HG02970 (cell line): Measurements from ENCODE around the gene XRCC5.
"Not testable (repeated sequence)": the region's sequence is repeated elsewhere in the genome, so short reads cannot be mapped to it uniquely, and the experiment has no call there.

Experiments used
- ATAC-seq: cut with Tn5 transposase; IDR thresholded peaks from one replicate; pipeline ENCODE4 v1.9.1; 2021; ENCODE audit warnings: mild to moderate bottlenecking, moderate library complexity, moderate number of reproducible peaks; ENCODE audit not compliant: unreplicated experiment, low FRiP score

The XRCC5 gene

GRCh38 chr2:216108967-216109921 is at the start of gene XRCC5:
Gene XRCC5, plus strand, starts transcription at chr2:216109348. Its CDS starts 89 bp downstream, at chr2:216109437.
- peak; percentile 57 for ATAC-seq

DNA sequence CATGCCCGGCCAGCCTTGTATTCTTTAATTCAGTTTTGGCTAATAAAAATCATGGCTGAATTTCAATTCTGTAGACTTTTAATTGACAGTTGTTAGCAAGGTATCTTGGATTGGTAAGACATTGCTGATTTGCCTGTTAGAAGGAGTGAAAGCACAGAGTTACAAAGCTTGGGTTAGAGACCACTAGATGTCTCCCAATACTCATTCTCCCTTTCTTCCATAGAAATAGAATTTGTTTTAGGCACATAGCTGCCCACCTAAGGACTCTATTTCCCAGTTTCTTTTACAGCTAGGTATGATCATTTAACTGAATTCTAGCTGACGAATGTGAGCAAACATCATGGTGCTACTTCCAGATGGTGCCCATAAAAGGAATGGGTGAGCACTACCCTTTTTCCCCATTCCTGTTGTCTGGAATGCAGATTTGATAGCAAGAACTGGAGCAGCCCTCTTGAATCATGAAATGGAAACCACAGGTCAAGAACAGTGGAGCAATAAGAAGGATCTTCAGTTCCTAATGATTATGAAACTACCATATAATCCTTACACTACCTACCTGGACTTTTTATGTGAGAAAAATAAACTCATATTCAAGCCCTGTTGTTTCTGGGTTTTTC is 45.0 kb upstream of the XRCC5 start:
- no peak for ATAC-seq

GRCh38 chr2:216064665-216065064 is 44.5 kb upstream of the XRCC5 start:
- no peak for ATAC-seq

GRCh38 chr2:216066230-216066629 is 42.9 kb upstream of the XRCC5 start:
- no peak for ATAC-seq

DNA sequence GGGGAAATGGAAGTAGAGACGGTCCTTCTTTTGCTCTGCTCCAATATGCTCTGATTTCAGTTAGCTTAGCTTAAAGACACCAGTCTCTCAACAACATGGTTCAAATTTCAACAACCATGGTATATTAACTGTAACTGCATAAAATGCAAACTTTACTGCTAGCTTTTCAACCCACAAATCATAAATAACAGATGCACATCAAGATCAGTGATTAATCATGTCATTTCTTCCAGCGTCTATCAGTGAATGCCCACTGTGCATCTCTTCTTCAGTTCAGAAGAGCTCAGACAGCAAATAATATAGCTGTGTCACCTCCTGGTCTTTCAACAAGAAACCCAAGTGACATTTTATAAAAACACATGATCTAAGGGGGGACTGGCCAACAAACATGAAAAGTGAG is 40.1 kb upstream of the XRCC5 start:
- no peak for ATAC-seq

GRCh38 chr2:216070195-216070594 is 39.0 kb upstream of the XRCC5 start:
- ATAC-seq = no peak

DNA sequence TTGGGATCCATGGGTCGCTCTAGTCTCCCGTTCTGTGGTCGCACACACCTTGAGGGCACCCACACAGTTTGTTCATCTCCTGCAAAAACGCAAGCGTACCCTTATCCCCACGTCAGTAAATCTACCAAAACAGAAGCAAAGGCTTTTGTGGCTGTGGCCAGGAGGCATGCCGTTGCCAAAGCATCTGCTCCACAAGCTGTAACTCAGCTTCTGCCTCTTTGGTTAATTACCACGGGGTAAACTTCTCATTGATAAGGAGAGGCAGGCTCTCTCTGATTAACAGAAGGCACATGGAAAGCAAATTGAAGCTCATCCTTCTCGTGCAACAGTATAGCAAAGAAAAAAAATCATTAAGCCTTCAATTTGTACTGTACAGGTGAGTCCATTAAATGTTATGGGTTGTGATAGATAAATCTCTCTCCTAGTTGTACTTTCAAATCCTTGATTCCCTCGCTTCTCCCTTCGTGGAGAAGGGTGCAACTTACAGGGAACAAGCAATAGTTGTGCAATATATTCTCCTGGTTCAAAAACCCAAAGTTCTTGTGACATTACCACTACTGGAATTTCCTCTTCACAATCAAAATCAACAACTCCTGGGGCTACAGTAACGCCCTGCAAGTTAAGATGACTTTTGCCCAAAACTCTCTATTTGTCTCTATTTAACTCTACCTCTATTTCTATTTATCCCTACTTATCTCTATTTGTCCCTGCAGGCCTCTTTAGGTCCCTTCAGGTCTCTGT is 37.9 kb upstream of the XRCC5 start:
- ATAC-seq = no peak

GRCh38 chr2:216072473-216072872 is 36.7 kb upstream of the XRCC5 start:
- no peak for ATAC-seq

GRCh38 chr2:216073773-216074172 is 35.4 kb upstream of the XRCC5 start:
- ATAC-seq = no peak

GRCh38 chr2:216074380-216074779 is 34.8 kb upstream of the XRCC5 start:
- no peak for ATAC-seq

- ATAC-seq = no peak
These were observed 34.4 kb upstream of the XRCC5 start for GRCh38 chr2:216074794-216075193.

DNA sequence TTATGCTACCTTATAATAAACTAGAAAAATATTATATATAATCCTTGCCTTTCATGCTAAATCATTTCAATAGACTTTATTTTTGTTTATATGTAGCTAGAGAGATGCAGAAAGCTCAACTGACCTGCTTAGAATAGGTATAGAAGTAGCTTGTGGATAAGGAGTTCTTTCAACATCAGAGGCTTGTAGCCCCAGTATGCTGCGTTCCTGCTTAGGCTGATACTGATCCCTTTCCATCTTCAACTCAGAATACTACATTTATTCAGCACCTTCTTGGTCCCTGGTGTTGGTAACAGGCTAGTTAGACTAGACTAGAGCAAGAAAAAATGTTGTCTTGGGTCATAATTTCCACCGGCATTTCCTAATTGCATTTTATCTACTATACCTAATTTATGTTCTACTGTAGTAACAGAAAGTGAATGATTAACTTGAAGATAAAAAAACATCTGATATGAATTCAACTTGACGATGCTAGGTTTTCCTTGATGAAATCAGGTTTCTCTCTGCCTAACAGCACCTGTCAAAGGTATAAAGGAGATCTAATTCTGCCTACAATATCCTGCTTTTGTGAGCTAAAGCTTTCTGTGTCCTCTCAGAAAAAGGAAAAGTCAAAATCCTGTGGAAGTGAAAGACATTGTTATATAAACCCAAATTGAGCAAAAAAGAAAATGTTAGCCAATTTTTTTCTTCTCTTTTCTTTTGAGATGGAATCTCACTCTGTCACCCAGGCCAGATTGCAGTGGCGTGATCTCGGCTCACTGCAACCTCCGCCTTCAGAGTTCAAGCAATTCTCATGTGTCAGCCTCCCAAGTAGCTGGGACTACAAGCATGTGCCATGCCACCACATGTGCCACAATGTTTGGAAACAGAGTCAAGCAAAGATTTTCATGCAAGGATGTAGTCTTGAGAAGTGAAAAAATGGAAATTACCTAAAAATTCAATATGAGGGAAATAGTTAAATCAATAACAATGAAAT is 33.4 kb upstream of the XRCC5 start:
- ATAC-seq = no peak

GRCh38 chr2:216078776-216079175 is 30.4 kb upstream of the XRCC5 start:
- no peak for ATAC-seq

DNA sequence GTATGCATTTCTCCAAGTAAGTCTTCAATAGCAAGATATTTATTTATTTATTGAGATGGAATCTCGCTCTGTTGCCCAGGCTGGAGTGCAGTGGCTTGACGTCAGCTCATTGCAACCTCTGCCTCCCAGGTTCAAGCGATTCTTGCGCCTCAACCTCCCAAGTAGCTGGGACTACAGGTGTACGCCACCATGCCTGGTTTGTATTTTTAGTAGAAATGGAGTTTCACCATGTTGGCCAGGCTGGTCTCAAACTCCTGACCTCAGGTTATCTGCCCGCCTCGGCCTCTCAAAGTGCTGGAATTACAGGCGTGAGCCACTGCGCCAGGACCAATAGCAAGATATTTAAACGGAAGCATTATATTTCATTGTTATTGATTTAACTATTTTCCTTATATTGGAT is 29.1 kb upstream of the XRCC5 start:
- ATAC-seq = not testable (repeated sequence)

GRCh38 chr2:216081012-216081411 is 28.1 kb upstream of the XRCC5 start:
- no peak for ATAC-seq

- ATAC-seq = peak; percentile 86
These were observed 27.5 kb upstream of the XRCC5 start, which contains the start of the genes PECR and TMEM169 for GRCh38 chr2:216081487-216082116. Gene PECR, minus strand, starts transcription at chr2:216081809. Its CDS starts 68 bp downstream, at chr2:216081741. Gene TMEM169, plus strand, starts transcription at chr2:216081919. Its CDS starts 14,045 bp downstream, at chr2:216095964.

DNA sequence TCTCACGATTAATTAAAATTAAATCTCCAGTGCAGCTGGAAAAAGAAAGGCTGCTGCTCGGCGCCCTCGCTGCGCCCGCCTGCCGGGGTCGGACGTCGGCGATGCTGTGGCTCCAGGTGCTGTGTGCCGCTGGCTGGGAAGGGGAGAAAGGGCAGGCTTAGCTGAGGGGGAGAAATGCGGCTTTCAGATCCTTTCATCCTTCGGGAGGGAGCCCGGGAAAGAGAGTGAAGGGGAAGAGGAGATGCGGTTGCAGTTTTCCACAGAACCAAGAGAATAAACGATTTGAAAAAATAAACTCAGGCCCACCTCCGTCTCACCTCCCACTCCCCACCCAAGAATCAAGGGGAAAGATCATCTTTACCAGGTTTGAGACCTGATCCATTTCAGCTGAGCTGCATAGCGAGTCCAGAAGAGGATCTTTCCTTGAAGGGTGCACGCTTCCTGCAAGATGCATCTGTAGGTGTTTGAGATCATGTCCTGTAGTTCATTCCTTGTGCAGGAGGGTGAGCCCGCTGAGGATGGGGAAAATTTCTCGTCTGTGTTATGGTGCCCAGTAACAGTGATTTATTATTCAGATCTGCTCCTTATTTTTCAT is 26.9 kb upstream of the XRCC5 start:
- peak; percentile 13 for ATAC-seq

DNA sequence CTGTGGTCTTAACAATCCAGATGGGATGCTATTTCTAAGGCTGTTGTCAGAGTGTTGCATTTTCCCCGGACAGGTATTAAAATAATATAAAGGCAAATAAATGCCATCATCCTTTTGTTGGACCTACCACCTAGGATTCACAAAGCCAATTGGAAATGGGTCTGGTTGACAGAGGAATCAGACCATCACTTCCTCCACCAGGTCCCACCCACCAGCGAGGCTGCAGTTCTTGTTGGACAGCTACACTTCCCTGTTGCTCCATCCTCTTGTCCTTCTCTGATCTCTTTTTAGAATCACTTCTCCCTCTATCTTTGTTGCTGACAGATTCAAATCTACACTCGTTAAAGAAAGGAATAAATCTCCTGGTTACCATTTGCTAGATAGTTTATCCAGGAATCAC is 26.3 kb upstream of the XRCC5 start:
- ATAC-seq = no peak
